ENCODE measurements around the gene MPPE1. TPM values are rescaled to one million over a fixed set of nuclear protein-coding genes. Genes with fewer than 3 reads are reported as not detected.

Gene MPPE1
- total RNA-seq, 2 experiments from 2014 or later: 51.0 to 54.4 TPM

DNA sequence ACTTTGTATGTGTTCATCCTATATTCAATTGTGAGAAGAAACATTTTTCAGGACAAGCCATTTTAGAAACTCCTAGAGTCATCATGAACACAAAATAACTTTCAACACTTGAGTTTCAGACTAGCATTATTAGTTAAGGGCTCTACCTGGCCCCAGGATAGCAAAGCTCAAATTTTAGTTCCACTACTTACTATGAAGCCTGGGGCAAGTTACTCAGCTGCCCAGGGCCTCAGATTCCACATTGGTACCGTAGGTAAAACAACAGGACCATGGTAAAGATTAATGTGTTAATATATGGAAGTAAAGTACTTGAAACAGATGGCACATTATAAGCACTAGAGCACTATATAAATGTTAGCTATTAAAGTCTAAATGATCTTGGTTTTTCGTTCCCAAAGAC, 19.4 kb downstream of the MPPE1 start:
- H3K9me3 Mint-ChIP-seq: no peaks in the 10 kb centered on the region
- POLR2A ChIA-PET: interaction anchor here (0.7 kb wide), 1 partner anchor 20 kb away, joined by 3 read pairs; the partner anchor contains the start of gene MPPE1
- H3K4me1 Mint-ChIP-seq: peaks cover 9% of the 10 kb centered on the region
- CTCF ChIA-PET: no interaction called here
- no peak for DNase-seq
- no peak overlapping the region for H3K4me3 Mint-ChIP-seq
- H3K27ac Mint-ChIP-seq: no peak overlapping the region
- peaks cover 62% of the 10 kb centered on the region for H3K36me3 Mint-ChIP-seq (ENCODE audit: low read depth)
- H3K27me3 Mint-ChIP-seq: no peaks in the 10 kb centered on the region

- POLR2A ChIA-PET: interaction anchor here (1.0 to 1.3 kb wide), 3 partner anchors 9 to 36 kb away, joined by 3 read pairs; no protein-coding TSS in a partner anchor
- H3K9me3 Mint-ChIP-seq: no peaks in the 10 kb centered on the region
- no peak for DNase-seq
- H3K36me3 Mint-ChIP-seq (ENCODE audit: low read depth): peaks cover 50% of the 10 kb centered on the region
- H3K27ac Mint-ChIP-seq: no peak overlapping the region
- no peaks in the 10 kb centered on the region for H3K27me3 Mint-ChIP-seq
- H3K4me3 Mint-ChIP-seq: no peak overlapping the region
- CTCF ChIA-PET: interaction anchor here (1.1 kb wide), 1 partner anchor 50 kb away, joined by 3 read pairs; no protein-coding TSS in a partner anchor
- peaks cover 9% of the 10 kb centered on the region for H3K4me1 Mint-ChIP-seq
These were observed 20.6 kb downstream of the MPPE1 start for GRCh38 chr18:11887328-11888128.

GRCh38 chr18:11886577-11887110, 21.5 kb downstream of the MPPE1 start:
- POLR2A ChIA-PET: interaction anchor here (1.3 kb wide), 1 partner anchor 22 kb away, joined by 3 read pairs; no protein-coding TSS in a partner anchor
- Mint-ChIP-seq H3K4me3 (no peak overlapping the region), H3K27ac (no peak overlapping the region), H3K4me1 (peaks cover 9% of the 10 kb centered on the region), H3K9me3 (no peaks in the 10 kb centered on the region), H3K36me3 (ENCODE audit: low read depth) (peaks cover 48% of the 10 kb centered on the region), H3K27me3 (no peaks in the 10 kb centered on the region)
- DNase-seq: no peak
- CTCF ChIA-PET: interaction anchor here (1.1 kb wide), 1 partner anchor 51 kb away, joined by 3 read pairs; no protein-coding TSS in a partner anchor

- POLR2A ChIA-PET: no interaction called here
- no peak for DNase-seq
- peaks cover 42% of the 10 kb centered on the region for H3K36me3 Mint-ChIP-seq (ENCODE audit: low read depth)
- peaks cover 9% of the 10 kb centered on the region for H3K4me1 Mint-ChIP-seq
- H3K27me3 Mint-ChIP-seq: no peaks in the 10 kb centered on the region
- no peak overlapping the region for H3K27ac Mint-ChIP-seq
- no peak overlapping the region for H3K4me3 Mint-ChIP-seq
- no peaks in the 10 kb centered on the region for H3K9me3 Mint-ChIP-seq
- CTCF ChIA-PET: no interaction called here
These were observed 22.7 kb downstream of the MPPE1 start for GRCh38 chr18:11885278-11885947.

GRCh38 chr18:11884396-11885030, 23.6 kb downstream of the MPPE1 start:
- Mint-ChIP-seq H3K9me3 (no peaks in the 10 kb centered on the region), H3K27me3 (no peaks in the 10 kb centered on the region), H3K4me3 (no peak overlapping the region), H3K27ac (no peak overlapping the region), H3K4me1 (peaks cover 9% of the 10 kb centered on the region), H3K36me3 (ENCODE audit: low read depth) (peaks cover 37% of the 10 kb centered on the region)
- CTCF ChIA-PET: no interaction called here
- POLR2A ChIA-PET: no interaction called here
- DNase-seq: no peak

- Mint-ChIP-seq H3K4me3 (no peak overlapping the region), H3K27me3 (no peaks in the 10 kb centered on the region), H3K36me3 (ENCODE audit: low read depth) (peaks cover 28% of the 10 kb centered on the region), H3K9me3 (no peaks in the 10 kb centered on the region), H3K4me1 (peaks cover 9% of the 10 kb centered on the region), H3K27ac (no peak overlapping the region)
- ChIA-PET POLR2A (no interaction called here), CTCF (no interaction called here)
- DNase-seq: no peak
These were observed 25.0 kb downstream of the MPPE1 start for GRCh38 chr18:11883153-11883552.

GRCh38 chr18:11882636-11883035, 25.5 kb downstream of the MPPE1 start:
- ChIA-PET POLR2A (interaction anchor here (1.2 kb wide), 1 partner anchor 26 kb away, joined by 4 read pairs; the partner anchor contains the start of gene MPPE1), CTCF (no interaction called here)
- no peaks in the 10 kb centered on the region for H3K27me3 Mint-ChIP-seq
- no peaks in the 10 kb centered on the region for H3K9me3 Mint-ChIP-seq
- H3K36me3 Mint-ChIP-seq (ENCODE audit: low read depth): peaks cover 23% of the 10 kb centered on the region
- no peak for DNase-seq
- H3K4me1 Mint-ChIP-seq: peaks cover 6% of the 10 kb centered on the region
- no peak overlapping the region for H3K4me3 Mint-ChIP-seq
- no peak overlapping the region for H3K27ac Mint-ChIP-seq

DNA sequence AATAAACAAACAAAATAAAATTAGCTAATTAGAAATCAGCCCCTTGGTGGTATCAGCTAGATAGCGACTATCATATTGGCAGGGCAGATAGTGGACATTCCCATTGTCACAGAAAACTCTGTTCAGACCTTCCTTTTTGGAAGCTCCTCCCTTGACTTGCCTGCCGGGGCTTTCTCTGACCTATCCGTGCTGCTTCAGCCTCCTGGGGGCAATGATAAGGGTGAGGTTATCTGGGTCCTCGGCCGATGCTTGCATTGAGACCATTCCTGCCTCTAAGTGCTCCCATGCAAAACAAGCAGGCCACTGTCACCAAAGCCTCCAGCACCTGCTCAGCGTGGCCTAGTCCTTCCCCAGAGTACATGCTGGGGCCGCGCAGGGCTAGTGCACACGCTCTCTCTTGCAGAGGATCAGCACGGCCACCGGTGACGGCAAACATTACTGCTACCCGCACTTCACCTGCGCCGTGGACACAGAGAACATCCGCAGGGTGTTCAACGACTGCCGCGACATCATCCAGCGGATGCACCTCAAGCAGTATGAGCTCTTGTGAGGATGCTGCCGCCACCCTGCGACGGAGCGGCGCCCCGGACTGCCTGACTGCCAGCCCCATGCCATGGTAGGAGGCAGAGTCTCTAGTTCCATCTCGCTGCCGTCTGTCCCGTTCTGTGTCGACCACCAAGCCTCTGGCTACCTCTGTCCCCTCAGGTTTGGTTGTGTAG, 27.4 kb downstream of the MPPE1 start:
- CTCF ChIA-PET: no interaction called here
- POLR2A ChIA-PET: no interaction called here
- H3K27ac Mint-ChIP-seq: no peak overlapping the region

DNA sequence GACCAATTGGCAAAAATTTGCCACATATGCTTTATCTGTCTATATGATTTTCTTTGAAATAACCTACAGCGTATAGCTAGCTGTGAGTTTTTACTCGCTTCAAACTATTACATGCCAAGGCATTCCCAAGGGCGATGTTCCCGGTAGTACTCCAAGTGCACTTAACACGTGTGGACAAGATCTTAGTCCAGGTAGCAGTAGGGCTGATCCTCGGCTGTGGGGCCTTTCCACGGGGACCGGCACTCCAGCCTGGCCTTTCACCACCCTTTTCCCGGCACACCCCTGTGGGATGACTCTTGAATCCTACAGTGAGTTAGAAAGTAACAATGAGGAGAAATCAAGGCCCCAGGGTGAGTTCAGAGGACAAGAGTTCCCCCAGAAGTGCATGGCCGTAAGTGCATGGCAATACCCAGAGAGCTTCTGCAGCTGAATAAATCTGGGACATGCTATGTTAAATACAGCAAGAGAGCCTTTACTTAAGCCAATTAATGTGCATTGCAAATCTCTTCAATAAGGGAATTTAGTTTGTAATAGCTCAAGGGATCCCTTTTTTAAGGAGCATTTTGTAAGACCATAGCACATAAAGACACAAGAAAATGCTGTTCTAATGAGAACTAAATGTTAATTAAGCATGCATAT, 30.5 kb downstream of the MPPE1 start:
- Mint-ChIP-seq H3K9me3 (no peaks in the 10 kb centered on the region), H3K4me3 (no peak overlapping the region), H3K4me1 (no peaks in the 10 kb centered on the region), H3K27ac (no peak overlapping the region), H3K36me3 (ENCODE audit: low read depth) (no peaks in the 10 kb centered on the region), H3K27me3 (no peaks in the 10 kb centered on the region)
- DNase-seq: no peak
- ChIA-PET CTCF (no interaction called here), POLR2A (interaction anchor here (1.5 kb wide), 1 partner anchor 10 kb away, joined by 3 read pairs; no protein-coding TSS in a partner anchor)

More for the DNA sequence above, 27.4 kb downstream of the MPPE1 start:
- H3K4me3 Mint-ChIP-seq: no peak overlapping the region
- DNase-seq: no peak
- no peaks in the 10 kb centered on the region for H3K4me1 Mint-ChIP-seq
- no peaks in the 10 kb centered on the region for H3K9me3 Mint-ChIP-seq
- H3K36me3 Mint-ChIP-seq (ENCODE audit: low read depth): peaks cover 11% of the 10 kb centered on the region
- H3K27me3 Mint-ChIP-seq: no peaks in the 10 kb centered on the region

GRCh38 chr18:11874676-11875075, 33.4 kb downstream of the MPPE1 start:
- Mint-ChIP-seq H3K4me3 (no peak overlapping the region), H3K36me3 (ENCODE audit: low read depth) (no peaks in the 10 kb centered on the region), H3K27me3 (peaks cover 14% of the 10 kb centered on the region), H3K4me1 (peaks cover 3% of the 10 kb centered on the region), H3K27ac (no peak overlapping the region), H3K9me3 (no peaks in the 10 kb centered on the region)
- ChIA-PET POLR2A (no interaction called here), CTCF (no interaction called here)
- DNase-seq: no peak

GRCh38 chr18:11873670-11874340, 34.3 kb downstream of the MPPE1 start:
- Mint-ChIP-seq H3K9me3 (no peaks in the 10 kb centered on the region), H3K27ac (no peak overlapping the region), H3K4me1 (peaks cover 3% of the 10 kb centered on the region), H3K27me3 (peaks cover 14% of the 10 kb centered on the region), H3K4me3 (no peak overlapping the region), H3K36me3 (ENCODE audit: low read depth) (no peaks in the 10 kb centered on the region)
- no peak for DNase-seq
- ChIA-PET CTCF (no interaction called here), POLR2A (no interaction called here)

All from activated CD4-positive, alpha-beta memory T cell treated with anti-CD3 and anti-CD28 coated beads, Interleukin-2, amount 10 ng/mL, durations not matched to agents 7 days and 5 days (primary cell).